SJCRH30 (cell line): Measurements from ENCODE around the gene DCUN1D2. TPM values are rescaled to one million over a fixed set of nuclear protein-coding genes. Genes with fewer than 3 reads are reported as not detected.

ENCODE experiments used
- DNase-seq, 2 experiments: peaks; one replicate each; pipeline ENCODE4 v3.0.0-alpha.2; 2015 to 2020
- H3K27ac ChIP-seq: fragments of 250-450 bp; sonication (Bioruptor Pico); 2 replicates; pipeline ENCODE4 v1.5.1; 2020; ENCODE audit warnings: mild to moderate bottlenecking, moderate library complexity
- H3K27me3 ChIP-seq: fragments of 250-450 bp; sonication (Bioruptor Pico); 2 replicates; pipeline ENCODE4 v1.5.1; 2020; ENCODE audit warnings: mild to moderate bottlenecking, moderate library complexity
- H3K36me3 ChIP-seq: fragments of 250-450 bp; sonication (Bioruptor Pico); 2 replicates; pipeline ENCODE4 v1.5.1; 2020; ENCODE audit warnings: mild to moderate bottlenecking, moderate library complexity
- H3K4me1 ChIP-seq: fragments of 250-450 bp; sonication (Bioruptor Pico); 2 replicates; pipeline ENCODE4 v1.5.1; 2020; ENCODE audit warnings: mild to moderate bottlenecking, moderate library complexity
- H3K4me3 ChIP-seq: fragments of 250-450 bp; sonication (Bioruptor Pico); 2 replicates; pipeline ENCODE4 v1.5.1; 2020; ENCODE audit warnings: mild to moderate bottlenecking, moderate library complexity
- H3K9me3 ChIP-seq: fragments of 250-450 bp; sonication (Bioruptor Pico); replicated peaks from 2 replicates; pipeline ENCODE4 v1.5.1; 2020; ENCODE audit warnings: mild to moderate bottlenecking, moderate library complexity
- total RNA-seq: library from RNA; depleted of rRNA; stranded (reverse); fragments of >200 nt; shearing (Covaris generic); gene quantifications from 2 replicates; pipeline ENCODE4 v1.2.3, GENCODE V29; 2014

DCUN1D2 gene
- total RNA-seq, 1 experiment from 2014 or later, result 25.9 TPM

DNA sequence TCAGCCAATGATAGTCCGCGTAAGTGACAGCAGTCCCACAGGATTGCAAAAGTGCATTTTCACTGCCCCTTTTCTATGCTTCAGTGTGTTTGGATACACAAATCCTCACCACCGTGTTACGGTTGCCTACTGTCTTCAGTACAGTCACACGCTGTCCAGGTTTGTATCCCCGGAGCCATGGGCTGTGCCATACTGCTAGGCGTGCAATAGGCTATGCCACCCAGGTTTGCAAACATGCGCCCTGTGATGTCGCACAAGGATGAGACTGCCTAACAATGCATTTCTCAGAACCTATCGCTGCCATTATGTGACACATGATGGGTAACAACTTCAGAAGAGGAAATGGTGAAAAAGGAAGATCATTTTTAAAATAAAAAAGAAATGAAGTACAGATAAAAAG, 20.4 kb downstream of the DCUN1D2 start:
- Histone ChIP-seq H3K36me3 (peaks cover 29% of the 10 kb centered on the region), H3K9me3 (no peaks in the 10 kb centered on the region), H3K27ac (no peak overlapping the region), H3K4me3 (no peak overlapping the region), H3K27me3 (no peaks in the 10 kb centered on the region), H3K4me1 (no peaks in the 10 kb centered on the region)
- DNase-seq, result no peak

DNA sequence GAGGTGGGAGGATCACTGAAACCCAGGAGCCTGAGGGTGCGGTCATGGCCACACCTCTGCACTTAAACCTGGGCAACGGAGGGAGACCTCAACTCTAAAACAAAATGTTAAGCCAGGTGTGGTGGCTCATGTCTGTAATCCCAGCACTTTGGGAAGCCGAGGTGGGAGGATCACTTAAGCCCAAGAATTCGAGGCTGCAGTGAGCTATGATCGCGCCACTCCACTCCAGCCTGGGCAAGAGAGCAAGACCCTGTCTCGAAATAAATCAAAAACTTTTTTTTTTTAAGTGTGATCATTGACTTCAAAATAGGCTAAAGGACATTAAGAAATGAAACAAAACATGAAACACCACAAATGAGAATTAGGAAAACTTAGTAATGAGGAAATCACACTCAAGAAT, 20.9 kb downstream of the DCUN1D2 start:
- Histone ChIP-seq H3K4me3 (no peak overlapping the region), H3K4me1 (no peaks in the 10 kb centered on the region), H3K9me3 (no peaks in the 10 kb centered on the region), H3K27ac (no peak overlapping the region), H3K36me3 (peaks cover 31% of the 10 kb centered on the region), H3K27me3 (no peaks in the 10 kb centered on the region)
- no peak for DNase-seq

DNA sequence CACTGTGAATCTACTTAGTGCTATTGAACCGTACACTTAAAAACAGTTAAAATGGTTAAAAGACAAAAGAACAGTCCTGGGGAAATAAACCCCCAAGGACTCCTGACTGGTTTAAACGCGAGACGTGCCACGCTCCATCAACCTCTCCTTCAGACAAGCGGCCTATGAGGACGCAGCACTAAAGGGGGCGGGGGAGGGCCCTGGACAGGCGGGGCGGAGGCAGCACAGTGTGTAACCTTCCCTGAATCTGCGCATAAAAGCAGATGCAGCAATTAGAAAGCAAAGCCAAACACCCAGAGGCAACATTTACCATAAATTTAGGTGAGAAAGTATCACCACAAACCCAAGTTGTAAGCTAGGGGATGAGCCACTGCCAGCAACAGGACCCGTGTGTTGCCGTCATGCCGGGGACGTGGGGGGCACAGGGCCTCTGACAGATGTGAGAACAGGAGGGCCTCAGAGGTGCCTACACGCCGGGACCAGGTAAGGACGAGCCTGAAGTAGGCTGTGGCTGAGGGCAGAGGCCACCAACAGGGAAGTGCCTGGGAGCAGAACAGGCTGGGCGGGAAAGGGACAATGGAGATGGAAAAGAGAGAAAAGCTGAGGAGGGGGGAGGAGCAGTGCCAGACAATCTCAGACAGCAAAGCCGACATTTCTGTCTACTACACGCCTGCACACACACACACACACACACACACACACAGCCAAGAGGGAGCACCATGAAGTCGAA, 21.9 kb downstream of the DCUN1D2 start:
- Histone ChIP-seq H3K9me3 (no peaks in the 10 kb centered on the region), H3K36me3 (peaks cover 25% of the 10 kb centered on the region), H3K4me1 (no peaks in the 10 kb centered on the region), H3K4me3 (no peak overlapping the region), H3K27ac (no peak overlapping the region), H3K27me3 (no peaks in the 10 kb centered on the region)
- DNase-seq, result no peak

DNA sequence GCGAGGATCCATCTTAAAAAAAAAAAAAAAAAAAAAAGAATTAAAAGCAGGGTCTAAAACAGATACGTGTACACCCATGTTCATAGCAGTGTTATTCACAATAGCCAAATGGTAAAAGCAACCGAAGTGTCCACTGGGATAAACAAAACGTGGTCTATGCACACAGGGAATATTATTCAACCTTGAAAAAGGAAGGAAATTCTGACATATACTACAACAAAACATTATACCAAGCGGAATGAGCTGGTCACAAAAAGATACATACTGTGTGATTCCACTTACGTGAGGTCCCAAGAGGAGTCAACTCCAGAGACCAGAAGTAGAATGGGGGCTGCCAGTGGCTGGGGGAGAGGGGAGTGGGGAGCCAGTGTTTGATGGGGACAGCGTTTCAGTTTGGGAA, 22.5 kb downstream of the DCUN1D2 start:
- Histone ChIP-seq H3K4me3 (no peak overlapping the region), H3K4me1 (no peaks in the 10 kb centered on the region), H3K9me3 (no peaks in the 10 kb centered on the region), H3K36me3 (peaks cover 23% of the 10 kb centered on the region), H3K27ac (no peak overlapping the region), H3K27me3 (no peaks in the 10 kb centered on the region)
- no peak for DNase-seq

DNA sequence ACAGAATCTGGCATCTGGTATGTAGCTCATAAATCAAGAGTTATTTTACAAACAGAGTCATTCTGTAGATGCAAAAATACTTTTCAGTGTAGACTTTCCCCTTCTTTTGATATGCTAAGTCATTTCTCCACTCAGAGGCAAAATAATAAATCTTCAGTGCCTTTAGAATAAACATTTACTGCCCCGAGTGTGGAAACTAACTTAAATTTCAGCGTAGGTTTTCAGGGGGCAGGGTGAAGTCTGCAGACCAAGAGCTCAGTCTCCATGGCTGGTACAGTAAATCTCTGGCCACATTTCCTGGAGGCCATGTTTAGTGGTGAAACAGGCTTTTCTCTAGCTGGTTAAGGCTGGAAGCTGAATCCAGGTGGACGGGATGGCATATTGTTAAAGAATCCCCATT, 24.1 kb downstream of the DCUN1D2 start:
- no peak overlapping the region for H3K27ac ChIP-seq
- no peaks in the 10 kb centered on the region for H3K27me3 ChIP-seq
- DNase-seq, result no peak
- peaks cover 21% of the 10 kb centered on the region for H3K36me3 ChIP-seq
- H3K4me1 ChIP-seq, result no peaks in the 10 kb centered on the region
- no peak overlapping the region for H3K4me3 ChIP-seq
- no peaks in the 10 kb centered on the region for H3K9me3 ChIP-seq

DNA sequence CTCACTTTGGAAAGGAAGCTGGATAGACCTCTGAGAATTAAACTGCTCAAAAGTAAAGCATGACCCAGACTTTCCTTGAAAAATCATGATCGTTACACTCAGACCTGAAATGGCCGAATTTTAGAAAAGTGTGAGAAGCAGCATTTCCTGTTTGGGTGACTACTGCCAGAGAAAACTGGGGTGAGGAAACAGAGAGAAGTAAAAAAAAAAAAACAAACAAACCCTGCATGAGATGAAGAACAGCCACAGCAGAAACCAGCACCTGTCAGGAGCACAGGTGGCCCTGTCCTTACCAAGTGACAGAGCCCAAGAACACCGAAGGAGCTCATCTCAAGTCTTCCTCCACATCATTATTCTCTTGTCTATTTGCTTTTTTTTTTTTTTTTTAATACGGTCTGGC, 25.2 kb downstream of the DCUN1D2 start:
- no peaks in the 10 kb centered on the region for H3K9me3 ChIP-seq
- no peak overlapping the region for H3K27ac ChIP-seq
- DNase-seq, result no peak
- H3K36me3 ChIP-seq, result peaks cover 32% of the 10 kb centered on the region
- no peak overlapping the region for H3K4me3 ChIP-seq
- no peaks in the 10 kb centered on the region for H3K27me3 ChIP-seq
- no peaks in the 10 kb centered on the region for H3K4me1 ChIP-seq

DNA sequence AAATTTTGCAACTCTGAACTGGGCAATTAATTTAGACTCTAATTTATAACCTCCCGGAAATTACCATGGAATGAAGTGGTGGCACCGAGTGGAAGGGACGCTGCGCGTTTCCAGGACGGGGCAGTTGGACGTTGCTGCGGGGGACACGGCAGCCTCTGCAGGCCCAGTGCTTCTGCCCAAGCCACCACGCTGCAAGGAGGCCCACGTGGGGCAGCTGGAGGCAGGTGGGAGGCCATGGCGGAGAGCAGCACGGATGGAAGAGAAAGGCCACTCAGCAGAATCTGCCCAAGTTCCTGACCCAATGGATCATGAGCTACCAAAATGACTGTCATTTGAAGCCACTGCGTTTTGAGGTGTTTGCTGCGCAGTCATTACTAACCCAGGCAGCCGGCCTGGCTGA, 26.0 kb downstream of the DCUN1D2 start:
- Histone ChIP-seq H3K27me3 (no peaks in the 10 kb centered on the region), H3K4me1 (no peaks in the 10 kb centered on the region), H3K36me3 (peaks cover 34% of the 10 kb centered on the region), H3K9me3 (no peaks in the 10 kb centered on the region), H3K27ac (no peak overlapping the region), H3K4me3 (no peak overlapping the region)
- DNase-seq, result no peak

DNA sequence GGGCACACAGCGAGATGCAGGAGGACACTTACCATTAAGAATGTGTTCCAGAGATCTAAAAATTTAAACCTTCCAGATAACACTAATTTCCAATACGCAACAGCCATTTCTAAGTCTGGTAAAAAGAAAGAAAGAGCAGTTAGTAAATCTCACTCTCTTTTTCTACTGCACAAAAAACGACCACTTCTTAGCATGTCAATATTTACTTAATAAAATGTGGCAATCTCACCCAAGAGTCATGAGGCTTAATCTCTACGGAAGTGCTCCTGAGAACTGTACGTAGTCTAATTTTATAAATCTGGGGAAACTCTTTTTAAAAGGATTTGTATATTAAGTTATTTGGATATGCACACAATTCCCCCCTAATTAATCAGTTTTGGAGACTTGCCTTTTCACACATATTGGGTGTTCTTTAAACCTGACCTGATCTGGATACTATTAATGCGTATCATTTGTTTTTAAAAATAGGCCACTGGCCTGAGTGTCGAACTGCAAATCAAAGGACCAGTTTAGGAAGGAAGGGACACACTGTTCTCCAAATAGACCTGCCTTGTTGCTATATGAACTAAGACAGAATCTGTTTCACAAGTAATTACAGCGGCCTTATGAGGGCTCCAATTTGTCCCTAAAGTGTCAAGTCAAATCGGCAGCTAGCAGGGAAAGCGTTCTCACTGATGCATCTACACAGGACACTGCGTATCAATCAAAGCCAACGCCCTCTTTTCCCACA, 29.3 kb downstream of the DCUN1D2 start:
- DNase-seq, result no peak
- peaks cover 55% of the 10 kb centered on the region for H3K36me3 ChIP-seq
- H3K27me3 ChIP-seq, result no peaks in the 10 kb centered on the region
- H3K27ac ChIP-seq, result no peak overlapping the region
- no peaks in the 10 kb centered on the region for H3K9me3 ChIP-seq
- no peaks in the 10 kb centered on the region for H3K4me1 ChIP-seq
- no peak overlapping the region for H3K4me3 ChIP-seq

DNA sequence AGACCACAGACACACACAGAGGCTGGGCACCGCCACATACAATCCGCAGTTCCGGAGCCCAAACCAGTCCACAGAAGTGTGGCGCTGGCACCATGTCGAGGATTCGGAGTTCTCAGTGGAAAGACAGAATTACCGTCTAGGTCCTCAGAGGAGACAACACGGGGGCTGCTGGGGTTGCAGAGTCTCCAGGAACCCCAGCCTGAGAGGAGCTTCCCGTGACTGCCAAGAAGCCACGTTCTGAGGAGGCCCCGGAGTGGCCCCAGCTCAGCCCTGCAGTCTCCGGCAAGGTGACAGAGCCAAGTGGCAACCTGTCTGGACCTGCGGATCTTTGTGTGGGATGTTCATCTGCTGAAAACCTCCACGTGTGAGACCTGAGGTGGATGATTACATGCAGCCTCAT, 29.9 kb downstream of the DCUN1D2 start:
- Histone ChIP-seq H3K4me3 (no peak overlapping the region), H3K36me3 (peaks cover 59% of the 10 kb centered on the region), H3K27ac (no peak overlapping the region), H3K4me1 (no peaks in the 10 kb centered on the region), H3K9me3 (no peaks in the 10 kb centered on the region), H3K27me3 (no peaks in the 10 kb centered on the region)
- DNase-seq, result no peak

DNA sequence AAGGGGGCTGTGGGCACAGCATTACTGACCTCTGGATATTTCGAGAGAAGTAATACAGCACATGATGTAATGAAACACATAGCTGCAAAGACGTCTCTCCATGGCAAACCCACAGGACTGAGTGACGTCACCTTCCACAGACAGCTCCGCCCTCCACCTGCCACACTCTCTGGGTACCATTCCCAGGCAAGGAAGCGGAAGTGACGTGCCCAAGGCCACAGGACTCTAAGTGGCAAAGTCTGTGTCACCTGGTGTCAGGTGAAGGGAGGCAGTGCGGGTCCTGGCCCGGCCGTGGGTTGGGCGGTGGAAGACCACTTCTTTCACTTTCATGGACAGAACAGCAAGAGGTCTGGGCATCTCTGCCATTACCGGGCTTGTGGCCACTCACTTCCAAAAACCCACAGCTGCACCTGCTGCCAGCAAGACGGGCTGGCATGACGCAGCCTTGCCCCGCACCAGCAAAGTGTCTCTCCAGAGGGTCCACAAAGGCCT, 30.4 kb downstream of the DCUN1D2 start:
- no peaks in the 10 kb centered on the region for H3K4me1 ChIP-seq
- no peaks in the 10 kb centered on the region for H3K9me3 ChIP-seq
- H3K27me3 ChIP-seq, result no peaks in the 10 kb centered on the region
- no peak overlapping the region for H3K4me3 ChIP-seq
- no peak overlapping the region for H3K27ac ChIP-seq
- H3K36me3 ChIP-seq, result peaks cover 56% of the 10 kb centered on the region
- no peak for DNase-seq

DNA sequence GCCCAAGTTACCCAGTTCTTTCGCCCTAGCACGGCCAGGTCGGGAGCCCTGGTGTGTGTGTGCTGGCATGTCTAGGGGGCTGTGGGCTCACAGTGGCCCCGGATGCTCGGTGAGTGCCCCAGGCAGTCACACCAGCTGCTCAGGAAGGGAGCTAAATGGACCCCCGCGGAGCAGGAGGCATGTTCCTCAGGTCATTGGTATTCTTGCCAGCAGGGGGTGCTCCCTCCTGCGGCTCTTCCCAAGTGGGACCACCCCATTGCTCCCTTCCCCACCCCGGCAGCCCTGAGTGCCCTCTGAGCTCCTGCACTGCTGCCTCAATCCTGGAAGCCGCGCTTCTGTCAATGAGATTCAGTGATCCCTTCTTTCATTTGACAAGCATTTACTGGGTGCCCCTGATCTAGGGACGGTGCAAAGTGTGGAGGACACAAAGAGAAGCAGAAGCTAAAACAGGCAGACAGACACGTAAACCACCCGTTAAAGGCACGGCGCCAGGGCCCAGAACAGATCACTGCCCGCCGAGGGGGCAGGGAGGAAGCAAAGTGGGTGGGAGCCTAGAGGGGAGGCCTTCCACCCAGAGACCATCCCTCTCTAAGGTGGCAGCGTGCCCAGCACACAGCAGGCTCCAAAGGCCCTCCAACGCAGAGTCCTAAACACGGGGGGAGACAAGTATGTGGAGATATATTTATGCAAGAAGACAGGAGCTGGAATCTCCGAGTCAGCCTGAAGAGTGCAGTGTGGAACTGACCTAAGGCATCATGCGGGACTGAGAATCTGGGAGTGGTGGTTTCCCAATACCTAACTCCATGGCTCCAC, 32.1 kb downstream of the DCUN1D2 start:
- peak; percentile 64 to 65 for DNase-seq
- H3K27me3 ChIP-seq, result no peaks in the 10 kb centered on the region
- H3K27ac ChIP-seq, result no peak overlapping the region
- H3K4me1 ChIP-seq, result no peaks in the 10 kb centered on the region
- no peak overlapping the region for H3K4me3 ChIP-seq
- no peaks in the 10 kb centered on the region for H3K9me3 ChIP-seq
- peaks cover 52% of the 10 kb centered on the region for H3K36me3 ChIP-seq

DNA sequence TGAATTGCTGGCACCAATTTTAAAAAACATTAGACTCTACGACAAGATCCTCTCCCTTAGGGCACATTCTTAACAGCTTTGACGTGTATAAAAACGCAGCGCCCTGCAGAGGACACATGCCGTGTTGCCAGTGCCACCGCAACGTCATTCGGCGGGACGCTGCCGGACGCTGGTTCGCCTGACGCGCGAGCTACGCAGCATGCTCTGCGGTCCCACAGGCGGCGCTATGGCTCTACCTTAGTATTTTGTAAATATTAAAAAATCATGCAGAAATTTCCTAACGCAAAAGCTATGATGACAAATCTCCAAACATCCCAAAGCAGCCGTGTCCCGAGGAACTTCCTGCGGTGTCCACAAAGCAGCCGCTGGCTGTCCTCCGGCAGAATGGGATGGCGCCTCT, 33.0 kb downstream of the DCUN1D2 start:
- Histone ChIP-seq H3K9me3 (no peaks in the 10 kb centered on the region), H3K27ac (no peak overlapping the region), H3K4me3 (no peak overlapping the region), H3K36me3 (peaks cover 52% of the 10 kb centered on the region), H3K27me3 (no peaks in the 10 kb centered on the region), H3K4me1 (no peaks in the 10 kb centered on the region)
- no peak for DNase-seq

DNA sequence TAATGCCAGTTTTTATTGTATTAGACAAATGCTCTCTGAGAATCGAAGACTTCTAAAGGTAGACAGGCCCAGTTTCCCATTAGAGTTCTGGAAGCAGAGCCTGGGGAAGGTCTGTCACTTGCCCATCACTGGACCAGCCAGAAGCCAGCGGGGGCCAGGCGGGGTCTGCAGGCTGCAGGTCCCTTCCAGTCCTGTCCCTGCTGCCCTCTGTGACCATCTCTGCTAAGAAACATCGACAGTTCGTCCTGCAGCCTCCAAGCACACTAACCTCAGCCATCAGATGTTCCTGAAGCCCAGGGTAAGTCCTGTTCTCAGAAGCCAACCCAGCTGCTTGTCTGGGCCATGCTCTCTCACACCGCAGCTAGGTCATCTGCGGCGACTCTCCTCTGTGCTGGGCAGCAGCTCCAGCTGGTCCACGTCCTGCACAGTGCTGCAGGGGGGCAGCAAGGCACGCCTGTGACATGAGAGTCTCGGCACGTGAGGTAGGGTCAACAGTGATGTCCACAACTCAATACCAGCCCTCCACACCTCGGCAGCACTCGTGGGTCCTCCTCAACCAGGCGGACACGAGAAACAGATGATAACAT, 34.3 kb downstream of the DCUN1D2 start:
- Histone ChIP-seq H3K27ac (no peak overlapping the region), H3K9me3 (no peaks in the 10 kb centered on the region), H3K4me3 (no peak overlapping the region), H3K27me3 (no peaks in the 10 kb centered on the region), H3K4me1 (no peaks in the 10 kb centered on the region), H3K36me3 (peaks cover 48% of the 10 kb centered on the region)
- DNase-seq, result no peak

DNA sequence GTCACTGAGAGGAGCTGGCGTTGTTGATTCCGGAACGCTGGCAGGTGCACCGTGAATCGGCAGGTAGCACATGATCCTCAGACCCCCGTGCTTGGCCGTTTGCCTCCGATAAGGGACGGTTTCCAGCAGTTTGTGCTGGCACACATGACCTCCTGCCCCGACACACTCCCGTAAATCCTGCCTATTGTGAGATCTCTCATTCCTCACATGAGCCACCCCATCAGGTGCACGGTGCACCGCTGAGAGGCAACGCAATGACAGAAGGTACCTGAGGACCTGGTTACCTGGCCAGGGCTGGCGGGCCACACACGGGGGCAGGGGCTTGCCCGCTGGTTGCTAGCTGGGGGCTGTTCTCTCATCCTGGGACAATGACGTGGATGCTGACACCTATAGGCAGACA, 35.1 kb downstream of the DCUN1D2 start:
- no peaks in the 10 kb centered on the region for H3K27me3 ChIP-seq
- peaks cover 39% of the 10 kb centered on the region for H3K36me3 ChIP-seq
- H3K27ac ChIP-seq, result no peak overlapping the region
- no peak overlapping the region for H3K4me3 ChIP-seq
- H3K4me1 ChIP-seq, result no peaks in the 10 kb centered on the region
- no peaks in the 10 kb centered on the region for H3K9me3 ChIP-seq
- DNase-seq, result no peak

DNA sequence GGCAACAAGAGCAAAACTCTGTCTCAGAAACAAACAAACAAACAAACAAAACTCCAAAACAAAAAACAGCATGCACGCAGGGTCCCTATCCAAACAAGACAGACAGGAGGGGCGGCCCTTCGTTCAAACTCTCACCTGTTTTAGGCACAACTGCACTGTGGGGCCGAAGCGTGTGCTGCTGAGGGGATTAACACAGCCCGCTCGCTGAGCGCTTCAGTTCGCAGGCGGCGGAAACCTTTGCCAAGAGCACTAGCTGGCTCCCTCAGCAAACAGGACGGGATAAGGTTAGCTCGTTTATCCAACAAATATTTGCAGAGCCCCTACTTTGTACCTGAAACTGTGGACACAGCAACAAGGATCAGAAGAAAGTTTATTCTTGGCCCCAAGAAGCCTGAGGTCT, 35.6 kb downstream of the DCUN1D2 start:
- Histone ChIP-seq H3K4me1 (no peaks in the 10 kb centered on the region), H3K4me3 (no peak overlapping the region), H3K27ac (no peak overlapping the region), H3K36me3 (peaks cover 37% of the 10 kb centered on the region), H3K27me3 (no peaks in the 10 kb centered on the region), H3K9me3 (no peaks in the 10 kb centered on the region)
- DNase-seq, result no peak
